GM12892 (cell line): ENCODE results near the gene GAS2.

Experiments
- POLR2A ChIP-seq: IDR thresholded peaks from 2 replicates; pipeline ENCODE4 v1.6.1; 2011; ENCODE audit warnings: low read depth, low read length, control low read depth
- POLR2AphosphoS5 ChIP-seq: IDR thresholded peaks from 2 replicates; pipeline ENCODE4 v1.6.1; 2011; ENCODE audit warnings: low read depth, low read length, control low read depth
- TAF1 ChIP-seq: IDR thresholded peaks from 2 replicates; pipeline ENCODE4 v1.6.1; 2011; ENCODE audit warnings: low read depth, mild to moderate bottlenecking, control low read depth, low read length, borderline replicate concordance

GRCh38 chr11:22656130-22656529, 10.3 kb upstream of the GAS2 start:
- no peak for TF ChIP-seq POLR2A
- no peak for TF ChIP-seq POLR2AphosphoS5
- no peak for TF ChIP-seq TAF1
